Mononuclear cell (primary cell): ENCODE results near the gene IP6K1. TPM values are rescaled to one million over a fixed set of nuclear protein-coding genes. Genes with fewer than 3 reads are reported as not detected.

Experiments used
- H3K27me3 ChIP-seq: 2 replicates; pipeline ENCODE4 v1.6.0; 2011; ENCODE audit warnings: low read length, control low read depth; ENCODE audit not compliant: insufficient read depth
- H3K4me1 ChIP-seq: 2 replicates; pipeline ENCODE4 v1.5.1; 2011; ENCODE audit warnings: mild to moderate bottlenecking, low read length, control low read depth; ENCODE audit not compliant: insufficient read depth
- H3K4me3 ChIP-seq: 2 replicates; pipeline ENCODE4 v1.5.1; 2011; ENCODE audit warnings: mild to moderate bottlenecking, low read length, moderate library complexity
- H3K9me3 ChIP-seq: 2 replicates; pipeline ENCODE4 v1.5.1; 2011; ENCODE audit warnings: low read depth, mild to moderate bottlenecking, control low read depth, low read length
- total RNA-seq: library from RNA; depleted of rRNA; stranded (reverse); fragments of >200 nt; gene quantifications from one replicate; pipeline ENCODE4 v1.2.3, GENCODE V29; 2012

Gene IP6K1
- total RNA-seq, 1 donor: 31.7 TPM

GRCh38 chr3:49727924-49728361, 58.4 kb downstream of the IP6K1 start:
- Histone ChIP-seq H3K4me1 (peaks cover 18% of the 10 kb centered on the region), H3K27me3 (no peaks in the 10 kb centered on the region), H3K9me3 (no peaks in the 10 kb centered on the region), H3K4me3 (no peak overlapping the region)

- no peaks in the 10 kb centered on the region for H3K9me3 ChIP-seq
- peaks cover 24% of the 10 kb centered on the region for H3K4me1 ChIP-seq
- H3K4me3 ChIP-seq: no peak overlapping the region
- H3K27me3 ChIP-seq: no peaks in the 10 kb centered on the region
Measured at GRCh38 chr3:49727154-49727923, 59.0 kb downstream of the IP6K1 start.

GRCh38 chr3:49725906-49726681, 60.2 kb downstream of the IP6K1 start:
- Histone ChIP-seq H3K27me3 (no peaks in the 10 kb centered on the region), H3K9me3 (no peaks in the 10 kb centered on the region), H3K4me3 (no peak overlapping the region), H3K4me1 (peaks cover 25% of the 10 kb centered on the region)

DNA sequence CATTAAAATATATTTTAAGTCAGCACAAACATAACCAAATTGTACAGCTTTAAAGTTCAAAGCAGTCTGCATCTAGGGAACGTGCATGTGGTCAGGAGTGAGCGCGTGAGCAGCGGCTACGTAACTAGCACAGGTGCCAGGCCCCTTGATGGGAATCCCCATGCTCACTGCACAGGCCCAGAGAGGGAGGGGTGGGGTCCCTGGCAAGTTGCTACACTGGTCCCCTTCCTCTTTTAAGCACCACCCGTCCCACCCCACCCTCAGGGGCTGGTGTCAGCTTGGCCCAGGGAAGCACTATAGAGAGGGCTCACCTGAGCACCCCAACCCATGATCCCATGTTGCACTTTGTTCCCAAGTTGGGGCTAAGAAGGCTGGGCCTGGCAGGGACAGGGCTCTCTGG, 61.8 kb downstream of the IP6K1 start:
- H3K27me3 ChIP-seq: no peaks in the 10 kb centered on the region
- H3K4me3 ChIP-seq: peak overlapping the region; percentile 91
- no peaks in the 10 kb centered on the region for H3K9me3 ChIP-seq
- peaks cover 25% of the 10 kb centered on the region for H3K4me1 ChIP-seq

GRCh38 chr3:49723628-49724551, 62.5 kb downstream of the IP6K1 start, which contains the start of gene GMPPB:
TSS of gene GMPPB (minus strand) at chr3:49723951. CDS start at chr3:49723726, 225 bp downstream.
- H3K9me3 ChIP-seq: no peaks in the 10 kb centered on the region
- peak within 1 kb of the TSS; percentile 91 for H3K4me3 ChIP-seq
- H3K27me3 ChIP-seq: no peaks in the 10 kb centered on the region
- peaks cover 29% of the 10 kb centered on the region for H3K4me1 ChIP-seq

DNA sequence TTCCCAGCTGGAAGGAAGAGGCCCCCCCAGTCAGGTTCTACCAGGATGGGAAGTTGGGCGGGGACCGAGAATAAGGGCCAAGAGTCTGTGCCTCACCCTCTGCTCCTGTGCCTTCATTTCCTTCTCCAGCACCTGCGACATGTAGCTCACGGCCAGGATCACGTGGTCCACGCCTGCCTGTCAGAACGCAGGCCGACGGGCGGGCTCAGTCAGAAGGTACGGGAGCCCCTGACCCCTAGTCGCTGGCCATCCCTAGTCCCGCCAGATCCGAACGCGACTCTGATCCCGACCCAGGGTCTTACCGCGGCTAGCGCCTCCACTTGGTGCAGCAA, 63.1 kb downstream of the IP6K1 start:
- H3K9me3 ChIP-seq: no peaks in the 10 kb centered on the region
- H3K27me3 ChIP-seq: no peaks in the 10 kb centered on the region
- H3K4me1 ChIP-seq: peaks cover 35% of the 10 kb centered on the region
- peak overlapping the region; percentile 91 for H3K4me3 ChIP-seq

DNA sequence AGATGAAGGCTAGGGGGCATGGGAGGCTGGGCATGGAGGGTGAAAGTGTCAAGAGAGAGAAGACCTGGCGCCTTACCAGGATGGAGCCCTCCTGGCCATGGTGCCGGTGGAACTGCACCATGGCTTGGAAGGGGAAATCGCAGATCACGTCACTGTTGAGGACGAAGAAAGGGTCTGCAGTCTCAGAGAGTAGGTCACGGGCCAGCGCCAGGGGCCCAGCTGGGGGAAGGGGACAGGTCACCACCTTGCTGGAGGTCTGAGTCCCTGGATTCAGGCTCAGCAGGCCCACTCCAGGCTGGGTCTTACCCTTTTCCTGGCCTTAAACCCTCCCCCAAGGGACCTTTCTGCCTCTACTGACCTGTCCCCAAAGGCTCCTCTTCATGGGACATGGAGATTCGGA, 63.4 kb downstream of the IP6K1 start:
- Histone ChIP-seq H3K27me3 (no peaks in the 10 kb centered on the region), H3K9me3 (no peaks in the 10 kb centered on the region), H3K4me1 (peaks cover 36% of the 10 kb centered on the region), H3K4me3 (peak overlapping the region; percentile 91)

GRCh38 chr3:49721896-49722781, 64.2 kb downstream of the IP6K1 start:
- Histone ChIP-seq H3K4me1 (peaks cover 36% of the 10 kb centered on the region), H3K4me3 (no peak overlapping the region), H3K27me3 (no peaks in the 10 kb centered on the region), H3K9me3 (no peaks in the 10 kb centered on the region)

DNA sequence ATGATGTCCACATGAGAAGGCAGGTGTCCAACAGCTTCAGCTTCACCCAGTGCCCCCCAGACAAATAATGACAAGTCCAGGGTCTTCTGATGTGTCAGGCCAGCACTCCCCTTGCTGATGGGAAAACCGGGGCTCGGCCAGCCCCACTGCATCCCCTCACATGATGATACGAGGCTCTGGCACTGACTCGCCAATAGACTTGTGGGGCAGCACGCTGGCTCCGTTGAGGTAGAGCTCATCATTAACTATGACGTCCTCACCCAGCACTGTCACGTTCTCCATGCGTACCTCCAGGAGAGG, 64.8 kb downstream of the IP6K1 start:
- no peaks in the 10 kb centered on the region for H3K27me3 ChIP-seq
- H3K4me1 ChIP-seq: peaks cover 36% of the 10 kb centered on the region
- no peaks in the 10 kb centered on the region for H3K9me3 ChIP-seq

DNA sequence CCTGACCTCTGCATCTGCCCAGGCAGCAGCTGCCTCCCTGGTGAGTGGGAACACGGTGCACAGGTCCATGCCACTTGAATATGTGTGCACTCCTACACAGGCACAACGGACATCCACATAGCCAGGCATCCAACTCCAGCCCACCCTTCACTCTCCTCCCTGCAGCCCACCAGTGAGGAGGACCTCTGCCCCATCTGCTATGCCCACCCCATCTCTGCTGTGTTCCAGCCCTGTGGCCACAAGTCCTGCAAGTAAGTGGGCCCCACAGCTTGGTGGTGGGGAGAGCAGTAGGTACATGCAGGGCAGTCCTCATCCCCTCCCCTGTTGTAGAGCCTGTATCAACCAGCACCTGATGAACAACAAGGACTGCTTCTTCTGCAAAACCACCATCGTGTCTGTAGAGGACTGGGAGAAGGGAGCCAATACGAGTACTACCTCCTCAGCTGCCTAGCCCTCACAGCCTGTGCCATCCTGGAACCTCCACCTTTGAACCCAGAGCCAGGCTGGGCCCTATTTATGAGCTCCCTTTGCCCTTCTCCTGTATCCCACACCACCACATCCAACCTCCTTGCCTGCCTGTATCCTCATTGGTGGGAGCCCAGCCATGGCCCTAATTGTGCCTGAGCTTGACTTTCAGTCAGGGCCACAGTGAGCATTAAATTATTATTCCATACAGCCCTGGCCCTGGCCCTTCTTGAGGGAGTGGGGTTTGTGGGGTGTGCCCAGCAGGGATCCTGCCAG, 65.3 kb downstream of the IP6K1 start:
- H3K4me3 ChIP-seq: no peak overlapping the region
- H3K27me3 ChIP-seq: no peaks in the 10 kb centered on the region
- peaks cover 36% of the 10 kb centered on the region for H3K4me1 ChIP-seq
- no peaks in the 10 kb centered on the region for H3K9me3 ChIP-seq

More for the DNA sequence above, 64.8 kb downstream of the IP6K1 start:
- H3K4me3 ChIP-seq: no peak overlapping the region

DNA sequence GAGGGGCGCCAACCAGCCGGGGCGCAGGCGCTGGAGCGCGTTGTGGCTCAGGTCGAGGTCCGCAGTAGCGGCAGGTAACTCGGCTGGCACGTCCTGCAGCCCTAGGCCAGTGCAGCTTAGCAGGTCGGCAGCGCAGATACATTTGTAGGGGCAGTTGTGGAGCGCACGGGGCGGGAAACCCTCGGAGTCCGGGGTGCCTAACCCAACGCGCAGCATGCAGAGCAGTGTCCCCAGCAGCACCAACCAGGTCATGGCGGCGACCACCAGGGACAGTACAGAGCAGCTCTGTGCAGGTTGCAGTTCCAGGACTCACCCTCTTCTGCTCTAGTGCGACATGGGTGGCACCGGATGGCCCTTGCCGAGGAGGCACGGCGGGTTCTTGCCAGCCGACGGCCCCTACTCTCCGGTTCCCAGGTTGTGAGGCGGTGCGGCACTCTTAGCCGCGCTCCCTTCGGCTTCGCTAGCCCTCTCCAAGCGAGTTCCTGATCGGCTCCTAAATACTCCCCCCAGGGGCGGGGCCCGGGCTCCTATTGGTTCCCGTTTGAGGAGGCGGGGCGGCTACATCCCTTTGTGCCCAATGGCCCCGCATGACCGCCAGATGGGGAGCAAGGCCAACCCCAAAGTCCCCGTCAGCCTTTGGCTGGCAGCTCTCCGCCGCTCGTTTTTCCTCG, 67.0 kb downstream of the IP6K1 start, which contains the start of gene AMIGO3:
TSS of gene AMIGO3 (minus strand) at position 471 of the 671 bp plus-strand sequence. CDS start at position 252, 219 bp downstream.
- H3K4me3 ChIP-seq: peak within 1 kb of the TSS; percentile 49
- H3K4me1 ChIP-seq: peaks cover 27% of the 10 kb centered on the region
- H3K27me3 ChIP-seq: no peaks in the 10 kb centered on the region
- no peaks in the 10 kb centered on the region for H3K9me3 ChIP-seq

DNA sequence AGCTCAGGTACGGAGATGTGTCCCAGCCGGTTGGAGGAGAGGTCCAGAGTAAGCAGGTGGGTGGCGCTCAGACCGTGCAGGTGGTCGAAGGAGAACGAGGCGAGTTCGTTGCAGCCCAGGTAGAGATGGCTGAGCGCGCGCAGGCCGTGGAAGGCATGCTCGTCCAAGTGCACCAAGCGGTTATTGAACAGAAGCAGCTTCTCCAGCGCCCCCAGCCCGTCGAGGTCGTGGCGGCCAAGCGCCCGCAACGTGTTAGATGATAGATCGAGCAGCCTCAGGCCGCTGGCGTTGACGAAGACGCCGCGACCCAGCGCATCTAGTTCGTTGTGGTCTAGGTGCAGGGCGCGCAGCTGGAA, 67.5 kb downstream of the IP6K1 start:
- H3K9me3 ChIP-seq: no peaks in the 10 kb centered on the region
- H3K4me3 ChIP-seq: peak overlapping the region; percentile 49
- peaks cover 25% of the 10 kb centered on the region for H3K4me1 ChIP-seq
- no peaks in the 10 kb centered on the region for H3K27me3 ChIP-seq
